Activated naive CD4-positive, alpha-beta T cell treated with anti-CD3 and anti-CD28 coated beads, Interleukin-2, amount 50 U/mL, for 24 hours (primary cell): Measurements from ENCODE around the gene ULBP3.
"Not testable (repeated sequence)": the region's sequence is repeated elsewhere in the genome, so short reads cannot be mapped to it uniquely, and the experiment has no call there.

Experiments used
- H3K27ac Mint-ChIP-seq: one replicate; pipeline ENCODE4 v1.8.0; 2021; ENCODE audit warnings: mild to moderate bottlenecking, mixed read lengths
- H3K27me3 Mint-ChIP-seq: one replicate; pipeline ENCODE4 v1.8.0; 2021; ENCODE audit warnings: mixed read lengths
- H3K36me3 Mint-ChIP-seq: one replicate; pipeline ENCODE4 v1.8.0; 2021; ENCODE audit warnings: mixed read lengths
- H3K4me1 Mint-ChIP-seq: one replicate; pipeline ENCODE4 v1.8.0; 2021; ENCODE audit warnings: mixed read lengths
- H3K4me3 Mint-ChIP-seq: one replicate; pipeline ENCODE4 v1.8.0; 2021; ENCODE audit warnings: mild to moderate bottlenecking, mixed read lengths
- H3K9me3 Mint-ChIP-seq: one replicate; pipeline ENCODE4 v1.8.0; 2021; ENCODE audit warnings: mixed read lengths

The ULBP3 gene

DNA sequence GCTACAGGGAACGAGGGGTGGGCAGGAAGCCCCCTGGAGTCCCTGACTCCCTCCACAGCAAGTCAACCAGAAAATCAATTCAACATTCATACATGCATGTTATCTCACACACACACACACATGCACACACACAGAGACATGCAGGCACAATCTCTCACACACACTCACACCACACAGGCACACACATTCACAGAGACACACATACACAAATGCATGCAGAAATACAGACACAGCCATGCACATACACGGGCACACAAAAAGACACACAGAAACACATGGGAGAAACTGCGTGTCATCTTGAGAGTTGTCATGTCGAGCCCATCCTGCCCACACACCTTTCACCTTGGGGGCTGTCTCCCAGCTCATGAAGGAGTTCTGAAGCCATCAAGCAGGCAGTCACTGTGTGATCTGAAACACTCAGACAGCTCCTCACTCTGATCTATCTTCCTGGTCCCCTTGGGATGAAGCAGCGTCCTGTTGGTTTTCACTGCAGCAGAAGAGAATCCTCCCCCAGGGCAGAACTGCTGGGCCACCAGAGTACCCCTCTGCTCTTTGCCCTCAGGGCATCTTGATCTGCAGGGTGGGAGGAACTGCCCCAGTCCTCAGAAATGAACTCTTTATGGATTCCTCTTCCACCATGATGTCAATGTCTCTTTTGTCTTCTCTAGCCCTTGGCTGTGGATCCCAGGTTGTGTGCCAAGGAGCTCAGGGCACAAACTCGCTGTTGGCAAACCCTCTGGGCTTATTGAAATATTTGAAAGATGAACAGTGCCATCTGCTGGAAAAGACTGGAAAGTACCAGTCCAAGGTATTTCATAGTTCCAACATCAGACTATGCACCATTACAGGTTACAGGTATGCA is 52.4 kb downstream of the ULBP3 start:
- Mint-ChIP-seq H3K4me3 (no peak overlapping the region), H3K9me3 (no peaks in the 10 kb centered on the region), H3K36me3 (no peaks in the 10 kb centered on the region), H3K4me1 (peaks cover 13% of the 10 kb centered on the region), H3K27me3 (peaks cover 59% of the 10 kb centered on the region), H3K27ac (no peak overlapping the region)

DNA sequence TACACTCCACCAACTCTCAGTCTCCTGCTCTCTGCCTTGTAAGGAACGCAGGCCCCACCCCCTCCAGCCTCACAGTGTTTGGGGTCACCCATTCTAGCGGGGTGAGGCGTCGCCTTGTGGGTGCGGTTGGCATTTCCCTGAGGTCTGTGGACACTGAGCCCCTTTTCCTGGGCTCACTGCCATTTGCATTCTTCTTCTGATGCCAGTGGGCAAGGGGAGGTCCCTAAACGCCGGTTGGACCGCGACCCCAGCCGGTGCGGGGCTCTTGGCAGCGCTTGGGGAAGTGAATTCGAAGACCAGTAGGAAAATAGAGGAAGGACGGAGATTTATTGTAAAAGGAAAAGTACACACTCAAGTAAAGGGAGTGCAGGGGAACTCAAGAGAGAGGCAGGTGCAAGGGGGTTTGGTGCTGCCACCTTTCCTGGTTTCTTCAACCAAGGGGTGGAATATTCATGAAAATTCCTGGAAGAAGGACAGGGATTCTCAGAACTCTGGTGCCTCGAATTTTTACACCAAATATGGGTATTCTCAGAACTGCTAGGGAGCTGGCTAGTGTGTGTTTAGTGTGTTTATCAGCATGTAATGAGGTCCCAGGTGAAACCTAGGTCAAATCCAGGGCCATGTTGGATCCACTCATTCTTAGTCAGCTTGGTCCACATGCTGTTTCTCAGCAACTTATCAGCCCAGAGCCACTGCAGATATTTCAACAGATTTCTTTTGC is 53.5 kb downstream of the ULBP3 start:
- peaks cover 13% of the 10 kb centered on the region for H3K4me1 Mint-ChIP-seq
- peaks cover 64% of the 10 kb centered on the region for H3K27me3 Mint-ChIP-seq
- H3K9me3 Mint-ChIP-seq = not testable (repeated sequence)

GRCh38 chr6:150014623-150015280 is 54.2 kb downstream of the ULBP3 start:
- not testable (repeated sequence) for H3K4me3 Mint-ChIP-seq, H3K36me3 Mint-ChIP-seq, H3K9me3 Mint-ChIP-seq, H3K27ac Mint-ChIP-seq
- Mint-ChIP-seq H3K27me3 (peaks cover 69% of the 10 kb centered on the region), H3K4me1 (peaks cover 13% of the 10 kb centered on the region)

More for the DNA sequence above, 53.5 kb downstream of the ULBP3 start:
- H3K27ac Mint-ChIP-seq, H3K4me3 Mint-ChIP-seq, H3K36me3 Mint-ChIP-seq: not testable (repeated sequence)

DNA sequence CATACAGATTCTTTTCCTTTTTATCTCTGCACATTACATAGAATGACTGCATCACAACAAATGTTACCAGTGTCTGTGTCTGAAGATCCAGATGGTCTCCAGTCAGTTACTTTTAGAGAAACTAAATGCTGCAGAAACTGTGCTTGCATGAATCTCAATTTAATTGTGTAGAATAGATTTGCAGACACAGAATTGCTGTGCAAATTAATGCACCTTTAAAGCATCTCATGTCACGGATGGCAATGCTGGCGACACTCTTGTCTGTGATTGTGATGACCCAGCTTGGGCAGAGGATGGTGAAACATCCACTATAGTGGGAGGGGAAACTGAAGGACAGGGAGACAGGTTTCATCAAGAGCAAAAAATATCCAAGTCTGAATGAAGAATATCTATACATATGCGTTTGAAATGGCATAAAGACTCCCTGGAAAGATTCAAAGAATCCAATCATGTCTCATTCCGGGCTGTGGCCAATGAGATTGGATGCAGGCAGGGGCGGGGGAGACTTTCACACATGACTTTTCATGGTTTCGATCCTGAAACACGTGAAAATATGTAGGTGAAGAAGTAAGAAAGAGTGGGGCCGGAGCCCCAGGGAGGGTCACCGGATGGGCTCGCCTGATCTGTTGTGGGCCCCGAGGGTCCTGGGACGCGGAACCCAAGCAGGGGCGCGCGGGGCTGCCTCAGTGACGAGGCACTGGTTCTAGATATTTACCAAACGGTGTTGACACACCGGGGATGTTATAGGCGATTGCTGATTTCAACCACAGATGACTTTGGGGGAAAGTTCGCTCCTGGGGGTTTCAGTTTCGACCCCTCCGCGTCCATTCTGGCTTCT is 54.9 kb downstream of the ULBP3 start:
- peaks cover 13% of the 10 kb centered on the region for H3K4me1 Mint-ChIP-seq
- H3K4me3 Mint-ChIP-seq = peak overlapping the region; percentile 75
- not testable (repeated sequence) for H3K27ac Mint-ChIP-seq, H3K9me3 Mint-ChIP-seq, H3K36me3 Mint-ChIP-seq
- peaks cover 66% of the 10 kb centered on the region for H3K27me3 Mint-ChIP-seq

DNA sequence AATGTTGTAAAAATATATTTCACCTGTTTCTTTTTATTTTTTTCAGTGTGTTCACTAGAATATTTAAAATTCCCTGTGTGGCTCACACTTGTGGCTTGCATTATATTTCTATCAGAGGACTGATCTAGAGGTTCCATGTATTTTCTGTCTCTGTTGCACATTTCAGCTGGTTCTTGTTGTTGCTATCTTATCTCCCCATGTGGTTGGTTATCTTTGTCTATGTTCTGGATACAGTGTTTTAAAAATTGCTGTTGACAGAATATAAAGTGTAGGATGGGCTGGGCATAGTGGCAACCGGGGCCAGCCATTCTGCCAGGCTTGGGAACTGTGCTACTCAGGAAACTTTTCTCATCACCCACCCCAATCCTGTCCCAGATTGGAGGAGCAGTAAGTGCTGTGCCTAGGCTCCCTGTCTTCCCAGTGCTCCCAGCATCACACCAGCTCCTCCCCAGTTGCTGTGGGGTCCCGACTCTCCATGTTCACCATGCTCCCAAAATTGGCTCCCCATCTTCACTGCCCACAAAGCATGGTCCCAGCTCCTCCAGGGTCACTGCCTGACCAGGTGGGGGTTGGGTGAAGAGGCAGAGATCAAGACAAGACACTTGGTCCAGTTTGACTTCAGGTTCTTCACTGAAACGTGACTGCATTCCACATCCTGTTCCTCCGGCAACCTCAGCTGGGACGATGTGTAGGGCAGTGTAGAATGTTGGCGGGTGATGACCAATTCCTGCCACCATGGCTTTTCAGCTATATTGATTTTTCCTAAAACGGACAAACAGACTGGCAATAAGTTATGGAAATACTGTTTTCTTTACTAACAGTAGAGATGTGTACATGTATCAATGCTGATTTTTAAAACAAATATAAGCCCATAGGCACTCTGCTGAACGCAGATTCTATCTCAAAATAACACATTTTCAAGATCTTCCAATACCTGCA is 55.8 kb downstream of the ULBP3 start:
- H3K36me3 Mint-ChIP-seq, H3K9me3 Mint-ChIP-seq, H3K4me3 Mint-ChIP-seq, H3K27ac Mint-ChIP-seq: not testable (repeated sequence)
- H3K27me3 Mint-ChIP-seq = peaks cover 70% of the 10 kb centered on the region
- H3K4me1 Mint-ChIP-seq = peaks cover 13% of the 10 kb centered on the region
